SK-N-SH treated with all-trans-retinoic acid at 6 μM for 48 hours (cell line): Measurements from ENCODE around the gene THSD1.

Source experiments
- ATAC-seq: fragments of 200-7000 bp; cut with Tn5 transposase; 3 replicates; pipeline ENCODE4 v1.9.1; 2020; ENCODE audit warnings: mild to moderate bottlenecking, moderate library complexity
- BACH2 ChIP-seq: fragments of 250-450 bp; sonication (Bioruptor Pico); IDR thresholded peaks from 2 replicates; pipeline ENCODE4 v1.9.0; 2021; ENCODE audit warnings: mild to moderate bottlenecking, borderline replicate concordance
- CREB5 ChIP-seq: fragments of 250-450 bp; sonication (Bioruptor Pico); IDR thresholded peaks from 2 replicates; pipeline ENCODE4 v1.5.1; 2020; ENCODE audit warnings: low read depth, mild to moderate bottlenecking, moderate library complexity
- CSDC2 ChIP-seq: fragments of 250-450 bp; sonication (Bioruptor Pico); IDR thresholded peaks from 2 replicates; pipeline ENCODE4 v1.5.0; 2020; ENCODE audit warnings: mild to moderate bottlenecking, moderate library complexity
- CSRNP3 ChIP-seq: fragments of 250-450 bp; sonication (Bioruptor Pico); IDR thresholded peaks from 2 replicates; pipeline ENCODE4 v1.5.1; 2021; ENCODE audit warnings: mild to moderate bottlenecking, moderate library complexity
- ESRRG ChIP-seq: fragments of 250-450 bp; sonication (Bioruptor Pico); IDR thresholded peaks from 2 replicates; pipeline ENCODE4 v1.6.1; 2021; ENCODE audit warnings: mild to moderate bottlenecking
- GLIS3 ChIP-seq: fragments of 250-450 bp; sonication (Bioruptor Pico); IDR thresholded peaks from 2 replicates; pipeline ENCODE4 v1.5.0; 2020; ENCODE audit warnings: mild to moderate bottlenecking, moderate library complexity
- ISL1 ChIP-seq: fragments of 250-450 bp; sonication (Bioruptor Pico); IDR thresholded peaks from 2 replicates; pipeline ENCODE4 v2.1.2; 2022; ENCODE audit warnings: mild to moderate bottlenecking, moderate library complexity
- PATZ1 ChIP-seq: fragments of 250-450 bp; sonication (Bioruptor Pico); IDR thresholded peaks from 2 replicates; pipeline ENCODE4 v1.8.0; 2020; ENCODE audit warnings: mild to moderate bottlenecking, moderate library complexity, borderline replicate concordance
- POU6F1 ChIP-seq: fragments of 250-450 bp; sonication (Bioruptor Pico); IDR thresholded peaks from 2 replicates; pipeline ENCODE4 v1.8.0; 2021; ENCODE audit warnings: low read depth, mild to moderate bottlenecking, moderate library complexity, borderline replicate concordance
- PPARA ChIP-seq: fragments of 250-450 bp; sonication (Bioruptor Pico); IDR thresholded peaks from 2 replicates; pipeline ENCODE4 v1.5.0; 2020; ENCODE audit warnings: mild to moderate bottlenecking, borderline replicate concordance
- RARB ChIP-seq: fragments of 250-450 bp; sonication (Bioruptor Pico); IDR thresholded peaks from 2 replicates; pipeline ENCODE4 v1.8.0; 2021; ENCODE audit warnings: mild to moderate bottlenecking, moderate library complexity
- SNAI2 ChIP-seq: fragments of 250-450 bp; sonication (Bioruptor Pico); IDR thresholded peaks from 2 replicates; pipeline ENCODE4 v1.5.0; 2020; ENCODE audit warnings: mild to moderate bottlenecking, moderate library complexity
- TCF4 ChIP-seq: fragments of 250-450 bp; sonication (Bioruptor Pico); IDR thresholded peaks from 2 replicates; pipeline ENCODE4 v1.8.0; 2021; ENCODE audit warnings: mild to moderate bottlenecking, moderate library complexity, borderline replicate concordance
- TOX ChIP-seq: fragments of 250-450 bp; sonication (Bioruptor Pico); IDR thresholded peaks from 2 replicates; pipeline ENCODE4 v1.8.0; 2021; ENCODE audit warnings: mild to moderate bottlenecking, moderate library complexity, borderline replicate concordance
- ZC3H10 ChIP-seq: fragments of 250-450 bp; sonication (Bioruptor Pico); IDR thresholded peaks from 2 replicates; pipeline ENCODE4 v1.5.1; 2021; ENCODE audit warnings: mild to moderate bottlenecking, moderate library complexity
- ZFP3 ChIP-seq: fragments of 250-450 bp; sonication (Bioruptor Pico); IDR thresholded peaks from 2 replicates; pipeline ENCODE4 v1.5.0; 2020; ENCODE audit warnings: mild to moderate bottlenecking, moderate library complexity
- ZFP30 ChIP-seq: fragments of 450-650 bp; formaldehyde crosslinking; IDR thresholded peaks from 2 replicates; pipeline ENCODE4 v1.5.0; 2022; ENCODE audit warnings: mild to moderate bottlenecking, moderate library complexity
- ZNF565 ChIP-seq: fragments of 450-650 bp; formaldehyde crosslinking; conservative IDR thresholded peaks from 2 replicates; pipeline ENCODE4 v1.5.0; 2020; ENCODE audit warnings: low read depth, mild to moderate bottlenecking, moderate library complexity
- ZNF70 ChIP-seq: fragments of 450-650 bp; formaldehyde crosslinking; IDR thresholded peaks from 2 replicates; pipeline ENCODE4 v1.5.0; 2020; ENCODE audit warnings: mild to moderate bottlenecking, moderate library complexity
- ZNF8 ChIP-seq: fragments of 450-650 bp; formaldehyde crosslinking; IDR thresholded peaks from 2 replicates; pipeline ENCODE4 v1.5.0; 2020; ENCODE audit warnings: mild to moderate bottlenecking, moderate library complexity

Gene THSD1

GRCh38 chr13:52387721-52388120 lies 18.3 kb downstream of the THSD1 start:
- no peak for ATAC-seq
- no peak for TF ChIP-seq BACH2 (CRISPR knock-in tag)
- TF ChIP-seq TOX = no peak
- no peak for TF ChIP-seq PATZ1 (CRISPR knock-in tag)
- no peak for TF ChIP-seq TCF4
- no peak for TF ChIP-seq ZNF70 (CRISPR knock-in tag)

GRCh38 chr13:52385870-52386269 lies 20.1 kb downstream of the THSD1 start:
- TF ChIP-seq ZNF70 (CRISPR knock-in tag) (no peak), GLIS3 (CRISPR knock-in tag) (no peak), ESRRG (CRISPR knock-in tag) (no peak), CSRNP3 (no peak), SNAI2 (no peak), ZFP3 (CRISPR knock-in tag) (no peak), POU6F1 (CRISPR knock-in tag) (no peak), CSDC2 (CRISPR knock-in tag) (no peak), ZNF565 (no peak), TCF4 (no peak), PATZ1 (CRISPR knock-in tag) (no peak), ISL1 (CRISPR knock-in tag) (no peak), RARB (no peak), CREB5 (CRISPR knock-in tag) (no peak), ZFP30 (CRISPR knock-in tag) (no peak), PPARA (CRISPR knock-in tag) (no peak)
- TF ChIP-seq, all 23 proteins: peak for 0
- no peak for ATAC-seq

- TF ChIP-seq ESRRG (CRISPR knock-in tag) (no peak), GLIS3 (CRISPR knock-in tag) (no peak)
- ATAC-seq = no peak
These were observed 22.6 kb downstream of the THSD1 start for GRCh38 chr13:52383366-52383765.

- no peak for ATAC-seq
- TF ChIP-seq ESRRG (CRISPR knock-in tag) (no peak), ZNF8 (CRISPR knock-in tag) (no peak), BACH2 (CRISPR knock-in tag) (no peak), RARB (no peak), CSDC2 (CRISPR knock-in tag) (no peak), POU6F1 (CRISPR knock-in tag) (no peak), ZC3H10 (CRISPR knock-in tag) (no peak), ZFP30 (CRISPR knock-in tag) (no peak)
These were observed 27.7 kb downstream of the THSD1 start for GRCh38 chr13:52378312-52378711.
